H9 (cell line): ENCODE data around the gene CACNA1D. TPM values are rescaled to one million over a fixed set of nuclear protein-coding genes. Genes with fewer than 3 reads are reported as not detected.

Experiments used
- DNase-seq: peaks from one replicate; pipeline ENCODE4 v3.0.0-alpha.2; 2017
- H2AFZ ChIP-seq: one replicate; pipeline ENCODE4 v1.6.1; 2013; ENCODE audit warnings: mild to moderate bottlenecking, low read length, control low read depth, moderate library complexity
- H2AK5ac ChIP-seq: 2 replicates; pipeline ENCODE4 v1.6.1; 2013; ENCODE audit warnings: low read length, control low read depth, mixed read lengths; ENCODE audit not compliant: insufficient read length
- H2BK120ac ChIP-seq: one replicate; pipeline ENCODE4 v1.6.1; 2013; ENCODE audit warnings: low read depth, mild to moderate bottlenecking, low read length, control low read depth, inconsistent platforms; ENCODE audit not compliant: poor library complexity, severe bottlenecking
- H2BK12ac ChIP-seq: 2 replicates; pipeline ENCODE4 v1.6.1; 2013; ENCODE audit warnings: low read length, control low read depth, mixed read lengths, low read depth; ENCODE audit not compliant: insufficient read length
- H2BK15ac ChIP-seq: 2 replicates; pipeline ENCODE4 v1.6.1; 2013; ENCODE audit warnings: low read depth, low read length, control low read depth
- H2BK20ac ChIP-seq: one replicate; pipeline ENCODE4 v1.6.1; 2013; ENCODE audit warnings: low read depth, mild to moderate bottlenecking, low read length, control low read depth, inconsistent platforms; ENCODE audit not compliant: poor library complexity, severe bottlenecking
- H2BK5ac ChIP-seq: 2 replicates; pipeline ENCODE4 v1.6.1; 2013; ENCODE audit warnings: low read length, control low read depth, mixed read lengths; ENCODE audit not compliant: insufficient read length
- H3K14ac ChIP-seq: 2 replicates; pipeline ENCODE4 v1.6.1; 2013; ENCODE audit warnings: low read length, control low read depth; ENCODE audit not compliant: insufficient read depth
- H3K18ac ChIP-seq: 2 replicates; pipeline ENCODE4 v1.6.1; 2013; ENCODE audit warnings: low read depth, mild to moderate bottlenecking, mixed read lengths, low read length, control low read depth; ENCODE audit not compliant: insufficient read length
- H3K23ac ChIP-seq: 2 replicates; pipeline ENCODE4 v1.6.1; 2013; ENCODE audit warnings: low read length, control low read depth, mixed read lengths, low read depth; ENCODE audit not compliant: insufficient read length
- H3K23me2 ChIP-seq: 2 replicates; pipeline ENCODE4 v1.6.1; 2013; ENCODE audit warnings: low read depth, mild to moderate bottlenecking, mixed read lengths, low read length, control low read depth; ENCODE audit not compliant: insufficient read length, poor library complexity, severe bottlenecking
- H3K27ac ChIP-seq: 2 replicates; pipeline ENCODE4 v1.5.1; 2013; ENCODE audit warnings: low read length, control low read depth, mixed read lengths, low read depth; ENCODE audit not compliant: insufficient read length
- H3K27me3 ChIP-seq: 2 replicates; pipeline ENCODE4 v1.6.1; 2013; ENCODE audit warnings: low read length, control low read depth, inconsistent platforms; ENCODE audit not compliant: insufficient read depth
- H3K4ac ChIP-seq: 2 replicates; pipeline ENCODE4 v1.6.1; 2013; ENCODE audit warnings: low read depth, mild to moderate bottlenecking, control low read depth, inconsistent platforms, low read length, moderate library complexity
- H3K4me1 ChIP-seq: 2 replicates; pipeline ENCODE4 v1.6.1; 2013; ENCODE audit warnings: low read length, control low read depth, inconsistent platforms; ENCODE audit not compliant: insufficient read depth
- H3K4me2 ChIP-seq: 2 replicates; pipeline ENCODE4 v1.6.1; 2013; ENCODE audit warnings: low read length, control low read depth, mixed read lengths; ENCODE audit not compliant: insufficient read length, insufficient read depth
- H3K56ac ChIP-seq: 2 replicates; pipeline ENCODE4 v1.6.1; 2013; ENCODE audit warnings: low read depth, mild to moderate bottlenecking, mixed read lengths, low read length, control low read depth; ENCODE audit not compliant: insufficient read length
- H3K79me1 ChIP-seq: 2 replicates; pipeline ENCODE4 v1.6.1; 2013; ENCODE audit warnings: low read depth, mild to moderate bottlenecking, moderate library complexity, low read length, control low read depth, inconsistent platforms; ENCODE audit not compliant: insufficient read depth, poor library complexity, severe bottlenecking
- H3K79me2 ChIP-seq: 2 replicates; pipeline ENCODE4 v1.6.1; 2013; ENCODE audit warnings: low read length, control low read depth, inconsistent platforms; ENCODE audit not compliant: insufficient read depth
- H3K9ac ChIP-seq: 2 replicates; pipeline ENCODE4 v1.6.1; 2013; ENCODE audit warnings: low read length, control low read depth, mixed read lengths; ENCODE audit not compliant: insufficient read length; ENCODE audit errors: extremely low read depth
- H3K9me3 ChIP-seq: one replicate; pipeline ENCODE4 v1.6.1; 2013; ENCODE audit warnings: low read depth, low read length, inconsistent platforms; ENCODE audit not compliant: control insufficient read depth
- H3T11ph ChIP-seq: one replicate; pipeline ENCODE4 v1.6.1; 2013; ENCODE audit warnings: mild to moderate bottlenecking, low read length, control low read depth, inconsistent platforms
- H4K20me1 ChIP-seq: one replicate; pipeline ENCODE4 v1.6.1; 2013; ENCODE audit not compliant: control insufficient read depth, insufficient read length, insufficient read depth
- H4K5ac ChIP-seq: 2 replicates; pipeline ENCODE4 v1.6.1; 2013; ENCODE audit warnings: low read depth, mild to moderate bottlenecking, mixed read lengths, low read length, control low read depth; ENCODE audit not compliant: insufficient read length
- H4K8ac ChIP-seq: replicated peaks from 2 replicates; pipeline ENCODE4 v1.6.1; 2013; ENCODE audit warnings: low read length, control low read depth, mixed read lengths, low read depth; ENCODE audit not compliant: insufficient read length
- H4K91ac ChIP-seq: 2 replicates; pipeline ENCODE4 v1.6.1; 2013; ENCODE audit warnings: low read depth, mild to moderate bottlenecking, moderate library complexity, mixed read lengths, low read length, control low read depth; ENCODE audit not compliant: insufficient read length
- H3K27ac Mint-ChIP-seq, 3 experiments: 2 replicates in 2 of 3; 3 replicates in 1 of 3; pipeline ENCODE4 v1.8.0; 2020 to 2021; ENCODE audit warnings: mixed read lengths in 3 of 3, mild to moderate bottlenecking in 1 of 3, moderate library complexity in 1 of 3
- H3K27me3 Mint-ChIP-seq: 2 replicates; pipeline ENCODE4 v1.8.0; 2021; ENCODE audit warnings: low read depth, mild to moderate bottlenecking, moderate library complexity, mixed read lengths
- H3K36me3 Mint-ChIP-seq, 3 experiments: 2 replicates in 2 of 3; 3 replicates in 1 of 3; pipeline ENCODE4 v1.8.0; 2020 to 2021; ENCODE audit warnings: low read depth in 3 of 3, mixed read lengths in 3 of 3; ENCODE audit not compliant: insufficient read depth in 1 of 3
- H3K4me1 Mint-ChIP-seq, 2 experiments: 2 replicates each; pipeline ENCODE4 v1.8.0; 2020; ENCODE audit warnings: mixed read lengths in 2 of 2
- H3K4me3 Mint-ChIP-seq, 2 experiments: 2 replicates in 1 of 2; 3 replicates in 1 of 2; pipeline ENCODE4 v1.8.0; 2020 to 2021; ENCODE audit warnings: mild to moderate bottlenecking in 2 of 2, mixed read lengths in 2 of 2, moderate library complexity in 1 of 2
- H3K9me3 Mint-ChIP-seq, 2 experiments: 2 replicates in 1 of 2; 3 replicates in 1 of 2; pipeline ENCODE4 v1.8.0; 2020; ENCODE audit warnings: mild to moderate bottlenecking in 2 of 2, mixed read lengths in 2 of 2, moderate library complexity in 1 of 2
- WGBS: extraction: QIAGEN DNeasy Blood & Tissue Kit; methylation state at CpG from one replicate; pipeline ENCODE4 v1.1.7; 2013; ENCODE audit warnings: missing lambda C conversion rate, low lambda C conversion rate, mixed read lengths; ENCODE audit not compliant: insufficient read length; ENCODE audit errors: extremely low coverage; 5-methylcytosine and 5-hydroxymethylcytosine counted together
- total RNA-seq: library from RNA; stranded (reverse); gene quantifications from 2 replicates; pipeline ENCODE4 v1.2.1, GENCODE V29; 2021
- TF ChIP-seq, protein P1 (sequence below): fragments of 200-600 bp; sonication (generic); conservative IDR thresholded peaks from 3 replicates; pipeline ENCODE4 v1.8.0; 2021; ENCODE audit warnings: antibody characterized with exemption, mild to moderate bottlenecking

CACNA1D gene
- total RNA-seq, 1 experiment from 2014 or later: 3.5 TPM

DNA sequence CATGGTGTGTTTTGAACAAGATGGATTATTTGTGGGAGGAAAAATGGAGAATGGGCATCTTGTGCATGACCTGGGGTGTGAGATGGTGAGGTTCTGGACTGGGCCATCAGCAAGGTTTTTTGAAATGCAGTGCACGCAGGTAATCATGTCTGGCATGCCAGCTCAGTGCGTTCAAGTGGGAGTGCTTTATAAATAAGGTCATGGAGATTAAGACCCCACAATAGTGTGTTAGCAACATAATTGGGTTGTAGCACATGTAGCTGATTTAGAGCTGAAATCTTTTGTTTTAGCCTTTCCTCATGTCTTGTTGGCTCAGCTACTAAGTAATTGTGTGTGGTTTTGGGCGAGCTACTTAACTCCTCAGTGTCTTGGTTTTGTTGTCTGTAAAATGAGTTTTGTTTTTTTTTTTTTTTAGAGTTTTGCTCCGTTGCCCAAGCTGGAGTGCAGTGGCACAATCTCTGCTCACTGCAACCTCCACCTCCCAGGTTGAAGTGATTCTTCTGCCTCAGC, 3.9 kb upstream of the CACNA1D start:
- no peak overlapping the region for H3T11ph ChIP-seq
- no peak overlapping the region for H2AK5ac ChIP-seq
- H2BK12ac ChIP-seq: no peak overlapping the region
- H3K27me3 ChIP-seq: peaks cover 9% of the 10 kb centered on the region; the same call in 1 of the 2 replicates
- no peak overlapping the region for H2BK15ac ChIP-seq
- H2BK120ac ChIP-seq: no peak overlapping the region
- no peak overlapping the region for H4K5ac ChIP-seq
- H3K9me3 ChIP-seq: no peaks in the 10 kb centered on the region
- no peak overlapping the region for H2BK20ac ChIP-seq
- no peak overlapping the region for H3K23ac ChIP-seq
- H3K56ac ChIP-seq: no peak overlapping the region
- no peaks in the 10 kb centered on the region for H3K4me1 ChIP-seq
- no peak overlapping the region for H3K14ac ChIP-seq
- no peak overlapping the region for H2BK5ac ChIP-seq
- no peaks in the 10 kb centered on the region for H3K36me3 Mint-ChIP-seq
- no peak for DNase-seq
- no peak overlapping the region for H3K9ac ChIP-seq
- H2AFZ ChIP-seq: no peak overlapping the region
- H3K23me2 ChIP-seq: peaks cover 7% of the 10 kb centered on the region
- TF ChIP-seq, protein P1, sequence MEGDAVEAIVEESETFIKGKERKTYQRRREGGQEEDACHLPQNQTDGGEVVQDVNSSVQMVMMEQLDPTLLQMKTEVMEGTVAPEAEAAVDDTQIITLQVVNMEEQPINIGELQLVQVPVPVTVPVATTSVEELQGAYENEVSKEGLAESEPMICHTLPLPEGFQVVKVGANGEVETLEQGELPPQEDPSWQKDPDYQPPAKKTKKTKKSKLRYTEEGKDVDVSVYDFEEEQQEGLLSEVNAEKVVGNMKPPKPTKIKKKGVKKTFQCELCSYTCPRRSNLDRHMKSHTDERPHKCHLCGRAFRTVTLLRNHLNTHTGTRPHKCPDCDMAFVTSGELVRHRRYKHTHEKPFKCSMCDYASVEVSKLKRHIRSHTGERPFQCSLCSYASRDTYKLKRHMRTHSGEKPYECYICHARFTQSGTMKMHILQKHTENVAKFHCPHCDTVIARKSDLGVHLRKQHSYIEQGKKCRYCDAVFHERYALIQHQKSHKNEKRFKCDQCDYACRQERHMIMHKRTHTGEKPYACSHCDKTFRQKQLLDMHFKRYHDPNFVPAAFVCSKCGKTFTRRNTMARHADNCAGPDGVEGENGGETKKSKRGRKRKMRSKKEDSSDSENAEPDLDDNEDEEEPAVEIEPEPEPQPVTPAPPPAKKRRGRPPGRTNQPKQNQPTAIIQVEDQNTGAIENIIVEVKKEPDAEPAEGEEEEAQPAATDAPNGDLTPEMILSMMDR: no peak
- WGBS: no CpG with 5 or more reads among the region's 4 CpGs
- no peaks in the 10 kb centered on the region for H3K79me2 ChIP-seq
- H3K9me3 Mint-ChIP-seq: no peaks in the 10 kb centered on the region
- H3K27ac Mint-ChIP-seq: no peak overlapping the region
- no peak overlapping the region for H3K4me3 Mint-ChIP-seq
- H3K27me3 Mint-ChIP-seq: peaks cover 68% of the 10 kb centered on the region
- H4K91ac ChIP-seq: no peak overlapping the region
- no peak overlapping the region for H4K8ac ChIP-seq
- no peaks in the 10 kb centered on the region for H4K20me1 ChIP-seq
- H3K4me1 Mint-ChIP-seq: peaks cover 4 to 17% of the 10 kb centered on the region in 2 experiments
- no peak overlapping the region for H3K18ac ChIP-seq
- no peak overlapping the region for H3K4ac ChIP-seq
- H3K27ac ChIP-seq: no peak overlapping the region
- H3K79me1 ChIP-seq: no peaks in the 10 kb centered on the region
- no peak overlapping the region for H3K4me2 ChIP-seq
